ENCODE results near the gene NOL4L. TPM values are rescaled to one million over a fixed set of nuclear protein-coding genes. Genes with fewer than 3 reads are reported as not detected.

The NOL4L gene
- total and polyA plus RNA-seq, 9 donors: 3.3 to 17.1 (median 10.6) TPM

DNA sequence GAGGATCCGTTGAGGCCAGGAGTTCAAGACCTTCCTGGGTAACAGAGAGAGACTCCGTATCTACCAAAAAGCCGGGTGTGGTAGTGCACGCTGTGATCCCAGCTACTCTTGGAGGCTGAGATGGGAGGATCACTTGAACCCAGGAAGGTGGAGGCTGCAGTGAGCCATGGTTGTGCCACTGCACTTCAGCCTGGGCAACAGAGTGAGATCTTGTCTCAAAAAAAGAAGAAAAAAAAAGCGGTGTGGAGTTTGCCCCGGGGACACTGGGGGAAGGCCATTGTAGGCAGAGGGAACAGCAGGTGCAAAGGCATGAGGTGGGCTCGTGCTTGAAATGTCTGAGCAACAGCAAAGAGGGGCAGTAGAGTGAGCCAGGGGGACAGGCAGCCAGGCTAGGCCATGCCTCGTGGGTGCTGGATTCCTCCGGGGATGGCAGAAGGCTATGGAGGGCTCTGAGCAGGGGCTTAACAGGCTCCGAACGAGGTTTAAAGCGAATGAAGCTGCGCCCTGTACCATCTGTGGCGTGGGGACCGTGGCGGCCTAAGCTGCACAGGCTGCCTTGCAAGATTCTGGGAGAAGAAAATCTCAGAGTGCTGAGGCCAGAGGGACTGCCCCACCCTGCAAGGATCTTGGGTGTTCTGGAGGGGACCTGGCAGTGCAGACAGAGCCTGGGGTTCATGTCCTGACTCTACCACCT, 36.9 kb upstream of the NOL4L start:
- no peak for DNase-seq
- Histone ChIP-seq H3K27ac (no peak overlapping the region), H3K27me3 (no peaks in the 10 kb centered on the region), H3K4me3 (no peak overlapping the region), H3K36me3 (no peaks in the 10 kb centered on the region), H3K4me1 (ENCODE audit: insufficient read depth) (peaks cover 2% of the 10 kb centered on the region), H3K9me3 (no peaks in the 10 kb centered on the region)
- intact Hi-C loops (cut with DNase I): no loop called here
- TF ChIP-seq EP300 (IDR thresholded peaks at IDR 0.05) (no peak), POLR2A (IDR thresholded peaks at IDR 0.05) (no peak)
- TF ChIP-seq, protein P1, sequence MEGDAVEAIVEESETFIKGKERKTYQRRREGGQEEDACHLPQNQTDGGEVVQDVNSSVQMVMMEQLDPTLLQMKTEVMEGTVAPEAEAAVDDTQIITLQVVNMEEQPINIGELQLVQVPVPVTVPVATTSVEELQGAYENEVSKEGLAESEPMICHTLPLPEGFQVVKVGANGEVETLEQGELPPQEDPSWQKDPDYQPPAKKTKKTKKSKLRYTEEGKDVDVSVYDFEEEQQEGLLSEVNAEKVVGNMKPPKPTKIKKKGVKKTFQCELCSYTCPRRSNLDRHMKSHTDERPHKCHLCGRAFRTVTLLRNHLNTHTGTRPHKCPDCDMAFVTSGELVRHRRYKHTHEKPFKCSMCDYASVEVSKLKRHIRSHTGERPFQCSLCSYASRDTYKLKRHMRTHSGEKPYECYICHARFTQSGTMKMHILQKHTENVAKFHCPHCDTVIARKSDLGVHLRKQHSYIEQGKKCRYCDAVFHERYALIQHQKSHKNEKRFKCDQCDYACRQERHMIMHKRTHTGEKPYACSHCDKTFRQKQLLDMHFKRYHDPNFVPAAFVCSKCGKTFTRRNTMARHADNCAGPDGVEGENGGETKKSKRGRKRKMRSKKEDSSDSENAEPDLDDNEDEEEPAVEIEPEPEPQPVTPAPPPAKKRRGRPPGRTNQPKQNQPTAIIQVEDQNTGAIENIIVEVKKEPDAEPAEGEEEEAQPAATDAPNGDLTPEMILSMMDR (IDR thresholded peaks at IDR 0.05): no peak
- 83 to 88% (median 86%) methylated on average over 16 of the region's 16 CpGs for WGBS, 3 donors

DNA sequence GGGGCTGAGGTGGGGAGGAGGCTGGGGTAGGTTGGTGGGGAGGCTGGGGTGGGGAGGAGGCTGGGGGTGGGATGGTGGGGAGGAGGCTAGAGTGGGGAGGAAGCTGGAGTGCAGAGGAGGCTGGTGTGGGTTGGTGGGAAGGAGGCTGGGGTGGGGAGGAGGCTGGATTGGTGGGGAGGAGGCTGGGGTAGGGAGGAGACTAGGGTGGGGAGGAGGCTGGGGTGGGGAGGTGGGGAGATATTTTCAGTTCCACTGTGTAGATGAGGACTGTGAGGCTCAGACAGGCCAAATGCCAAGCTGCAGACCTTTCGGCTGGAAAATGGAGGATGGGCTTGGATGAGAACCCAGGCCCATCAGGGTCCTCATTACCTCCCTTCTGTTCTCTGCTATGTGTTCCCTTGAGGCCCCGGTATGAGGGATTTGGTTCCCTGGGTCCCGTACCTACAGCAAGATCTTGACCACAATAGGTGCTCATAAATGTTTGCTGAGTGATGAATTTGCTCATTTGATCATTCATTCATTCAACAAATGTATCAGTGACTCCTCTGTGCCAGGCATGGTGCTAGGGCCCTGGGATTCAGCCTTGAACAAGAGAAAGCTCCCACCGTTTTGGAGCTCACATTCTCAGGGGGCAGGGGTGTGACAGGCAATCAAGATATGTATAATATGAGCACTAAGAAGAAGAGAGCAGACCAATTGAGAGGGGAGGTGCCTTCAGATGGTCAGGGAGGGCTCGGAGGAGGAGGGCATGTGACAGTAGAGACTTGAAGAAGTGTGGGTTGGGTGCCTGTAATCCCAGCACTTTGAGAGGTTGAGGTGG, 36.1 kb upstream of the NOL4L start:
- no peaks in the 10 kb centered on the region for H3K36me3 ChIP-seq
- WGBS, 3 donors: 65 to 70% (median 69%) methylated on average over 5 of the region's 5 CpGs
- no peak overlapping the region for H3K4me3 ChIP-seq
- no peak for DNase-seq
- TF ChIP-seq, protein P1 (IDR thresholded peaks at IDR 0.05): no peak
- TF ChIP-seq POLR2A (IDR thresholded peaks at IDR 0.05): no peak
- no peak for TF ChIP-seq EP300 (IDR thresholded peaks at IDR 0.05)
- intact Hi-C loops (cut with DNase I): no loop called here
- no peaks in the 10 kb centered on the region for H3K4me1 ChIP-seq (ENCODE audit: insufficient read depth)
- no peaks in the 10 kb centered on the region for H3K27me3 ChIP-seq
- H3K27ac ChIP-seq: no peak overlapping the region
- no peaks in the 10 kb centered on the region for H3K9me3 ChIP-seq

DNA sequence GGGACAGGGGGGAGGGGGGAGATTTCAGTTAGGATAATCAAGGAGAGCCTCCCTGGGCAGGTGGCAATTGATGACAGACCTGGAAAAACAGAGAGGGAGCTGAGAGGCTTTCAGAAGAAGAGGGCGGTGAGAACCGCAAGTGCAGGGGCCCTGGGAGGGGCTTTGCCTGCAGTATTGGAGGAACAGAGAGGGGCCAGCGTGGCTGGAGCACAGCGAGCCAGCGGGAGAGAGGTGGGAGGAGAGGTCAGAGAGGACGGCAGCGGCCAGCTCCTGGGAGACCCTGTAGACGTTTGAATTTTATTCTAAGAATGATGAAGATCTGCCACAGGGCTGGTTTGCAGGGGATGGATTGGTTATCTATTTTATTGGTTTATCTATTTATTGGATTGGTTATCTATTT, 34.5 kb upstream of the NOL4L start:
- 23 to 28% (median 24%) methylated on average over 8 of the region's 8 CpGs for WGBS, 3 donors
- no peak for DNase-seq
- intact Hi-C loops (cut with DNase I): no loop called here
- H3K4me1 ChIP-seq (ENCODE audit: insufficient read depth): no peaks in the 10 kb centered on the region
- H3K27ac ChIP-seq: no peak overlapping the region
- TF ChIP-seq, protein P1 (IDR thresholded peaks at IDR 0.05): no peak
- TF ChIP-seq EP300 (IDR thresholded peaks at IDR 0.05) (no peak), POLR2A (IDR thresholded peaks at IDR 0.05) (no peak)
- no peaks in the 10 kb centered on the region for H3K27me3 ChIP-seq
- no peaks in the 10 kb centered on the region for H3K36me3 ChIP-seq
- H3K4me3 ChIP-seq: no peak overlapping the region
- no peaks in the 10 kb centered on the region for H3K9me3 ChIP-seq

DNA sequence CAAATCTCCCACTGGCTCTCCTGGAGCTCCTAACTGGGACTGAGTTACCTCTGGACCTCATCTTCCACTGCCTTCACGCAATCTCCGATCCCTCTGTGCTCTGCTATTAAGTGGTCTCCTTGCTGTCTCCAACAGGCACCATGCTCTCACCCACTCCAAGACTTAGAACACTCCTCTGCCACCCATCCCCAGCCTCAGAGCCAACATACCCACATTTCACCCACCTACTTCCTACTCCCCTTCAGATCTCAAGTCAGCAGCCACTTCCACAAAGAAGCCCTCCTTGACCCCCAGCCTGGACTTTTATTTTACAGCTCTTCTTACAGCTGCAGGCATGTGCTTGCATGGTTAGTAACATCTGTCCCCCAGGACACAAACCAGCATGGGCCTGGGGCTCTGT, 29.6 kb upstream of the NOL4L start:
- 93 to 97% (median 96%) methylated on average over 2 of the region's 2 CpGs for WGBS, 3 donors

More for the DNA sequence above, 29.6 kb upstream of the NOL4L start:
- H3K36me3 ChIP-seq: no peaks in the 10 kb centered on the region
- H3K4me1 ChIP-seq (ENCODE audit: insufficient read depth): no peaks in the 10 kb centered on the region
- DNase-seq: no peak
- H3K27ac ChIP-seq: no peak overlapping the region
- TF ChIP-seq POLR2A (IDR thresholded peaks at IDR 0.05) (no peak), EP300 (IDR thresholded peaks at IDR 0.05) (no peak)
- TF ChIP-seq, protein P1 (IDR thresholded peaks at IDR 0.05): no peak
- intact Hi-C loops (cut with DNase I): no loop called here
- H3K9me3 ChIP-seq: no peaks in the 10 kb centered on the region
- no peaks in the 10 kb centered on the region for H3K27me3 ChIP-seq
- no peak overlapping the region for H3K4me3 ChIP-seq
